Hematopoietic multipotent progenitor cell treated with erythropoietin and hydrocortisone succinate and interleukin-3 and kit ligand, for 8 days (in vitro differentiated cells): ENCODE data around the gene GPRC5A.

Source experiments
- DNase-seq: peaks from one replicate; pipeline ENCODE4 v3.0.0-alpha.2; 2015

Gene GPRC5A

GRCh38 chr12:12912711-12913110 lies 21.3 kb downstream of the GPRC5A start:
- no peak for DNase-seq

GRCh38 chr12:12915656-12916055 lies 24.3 kb downstream of the GPRC5A start:
- no peak for DNase-seq

- peak; percentile 84 for DNase-seq
These were observed 25.0 kb downstream of the GPRC5A start for GRCh38 chr12:12916135-12916944.

- DNase-seq: no peak
These were observed 26.2 kb downstream of the GPRC5A start for GRCh38 chr12:12917517-12917916.

- no peak for DNase-seq
These were observed 27.5 kb downstream of the GPRC5A start for GRCh38 chr12:12918781-12919389.

- DNase-seq: no peak
These were observed 28.5 kb downstream of the GPRC5A start for GRCh38 chr12:12919666-12920435.

- DNase-seq: no peak
These were observed 30.8 kb downstream of the GPRC5A start for GRCh38 chr12:12922191-12922616.

- DNase-seq: no peak
These were observed 31.6 kb downstream of the GPRC5A start for GRCh38 chr12:12922978-12923377.

GRCh38 chr12:12924169-12924568 lies 32.8 kb downstream of the GPRC5A start:
- DNase-seq: no peak

GRCh38 chr12:12925388-12925787 lies 34.0 kb downstream of the GPRC5A start:
- no peak for DNase-seq

- DNase-seq: no peak
These were observed 35.3 kb downstream of the GPRC5A start for GRCh38 chr12:12926571-12927071.

- peak; percentile 87 for DNase-seq
These were observed 36.1 kb downstream of the GPRC5A start for GRCh38 chr12:12927211-12928079.

GRCh38 chr12:12929696-12930095 lies 38.3 kb downstream of the GPRC5A start:
- DNase-seq: no peak

- no peak for DNase-seq
These were observed 39.4 kb downstream of the GPRC5A start for GRCh38 chr12:12930633-12931219.

GRCh38 chr12:12933742-12934141 lies 42.4 kb downstream of the GPRC5A start:
- DNase-seq: no peak

- no peak for DNase-seq
These were observed 43.2 kb downstream of the GPRC5A start for GRCh38 chr12:12934556-12934955.

- DNase-seq: no peak
These were observed 45.7 kb downstream of the GPRC5A start for GRCh38 chr12:12936983-12937491.

GRCh38 chr12:12938541-12938940 lies 47.2 kb downstream of the GPRC5A start:
- DNase-seq: no peak

- DNase-seq: no peak
These were observed 48.5 kb downstream of the GPRC5A start for GRCh38 chr12:12939888-12940287.

GRCh38 chr12:12941450-12942350 lies 50.3 kb downstream of the GPRC5A start:
- DNase-seq: no peak
